HG03457 (cell line): ENCODE data around the gene PIANP.
A peak's percentile ranks its signal among the peaks of the same experiment; 100 is the strongest.

ENCODE experiments used
- ATAC-seq: cut with Tn5 transposase; IDR thresholded peaks from one replicate; pipeline ENCODE4 v1.9.1; 2021; ENCODE audit warnings: moderate number of reproducible peaks; ENCODE audit not compliant: unreplicated experiment

Gene PIANP

DNA sequence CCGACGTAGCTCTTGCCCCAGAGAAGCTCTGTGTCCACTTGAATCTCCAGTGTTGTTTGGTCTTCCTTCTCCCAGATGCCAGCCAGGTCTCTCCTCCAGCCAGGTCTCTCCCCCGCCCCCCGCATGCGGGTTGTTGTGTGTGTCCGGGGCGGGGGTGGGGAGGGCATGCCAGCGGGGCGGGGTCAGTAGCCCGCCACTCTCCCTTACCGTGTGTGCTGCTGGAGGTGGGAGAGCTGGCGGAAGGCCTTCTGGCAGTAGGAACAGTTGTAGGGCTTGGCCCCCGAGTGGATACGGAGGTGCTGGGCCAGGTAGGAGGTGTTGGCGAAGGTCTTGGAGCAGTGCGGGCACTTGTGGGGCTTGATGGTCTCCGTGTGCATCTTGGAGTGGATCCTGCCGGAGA lies 28.5 kb downstream of the PIANP start:
- ATAC-seq = no peak

DNA sequence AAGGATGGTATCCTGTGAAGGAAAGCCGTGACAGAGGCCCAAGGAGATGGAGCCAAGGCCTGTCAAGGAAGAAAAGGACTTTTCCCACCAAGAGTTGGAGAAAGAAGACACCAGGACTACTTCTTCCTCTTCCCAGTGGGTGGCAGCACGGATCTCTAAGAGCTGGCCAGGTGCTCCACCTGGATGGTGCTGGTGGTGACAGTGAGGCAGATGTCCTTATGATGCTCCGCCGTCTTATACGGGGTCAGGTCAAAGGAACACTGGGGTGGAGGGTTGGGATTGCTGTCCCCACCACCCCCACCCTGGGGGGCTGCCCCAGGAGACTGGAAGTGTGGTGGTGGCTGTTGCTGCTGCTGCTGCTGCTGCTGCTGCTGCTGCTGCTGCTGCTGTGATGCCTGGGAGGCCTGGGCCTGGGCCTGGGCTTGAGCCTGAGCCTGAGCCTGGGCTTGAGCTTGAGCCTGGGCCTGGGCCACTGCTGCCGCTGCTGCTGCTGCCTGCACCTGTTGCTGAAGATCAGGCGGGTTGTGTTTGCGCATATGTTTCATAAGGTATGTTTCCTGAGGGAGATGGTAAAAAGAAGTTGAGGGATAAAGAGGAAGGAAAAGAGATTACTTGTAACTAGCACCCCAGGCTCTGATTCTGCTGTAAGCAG lies 32.9 kb downstream of the PIANP start:
- no peak for ATAC-seq

DNA sequence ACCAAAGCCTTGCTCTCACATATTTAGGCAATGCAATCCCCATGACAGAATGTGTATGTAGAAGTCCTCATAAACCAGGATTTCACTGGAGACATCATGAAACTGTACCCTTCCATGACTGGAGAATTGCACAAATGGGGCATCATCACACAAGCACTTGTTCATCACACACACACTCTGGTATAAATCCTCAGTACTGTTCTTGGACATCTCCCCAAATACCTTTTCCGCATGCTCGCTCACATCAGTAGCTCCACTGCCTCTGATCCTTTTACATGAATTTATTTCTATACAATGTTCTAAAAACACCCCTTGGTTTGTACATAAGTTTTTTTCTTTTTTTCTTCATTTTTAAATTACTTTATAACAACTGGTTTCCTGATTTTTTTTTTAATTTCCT lies 34.4 kb downstream of the PIANP start:
- no peak for ATAC-seq

- no peak for ATAC-seq
Measured at GRCh38 chr12:6664902-6665301, 35.7 kb downstream of the PIANP start.

DNA sequence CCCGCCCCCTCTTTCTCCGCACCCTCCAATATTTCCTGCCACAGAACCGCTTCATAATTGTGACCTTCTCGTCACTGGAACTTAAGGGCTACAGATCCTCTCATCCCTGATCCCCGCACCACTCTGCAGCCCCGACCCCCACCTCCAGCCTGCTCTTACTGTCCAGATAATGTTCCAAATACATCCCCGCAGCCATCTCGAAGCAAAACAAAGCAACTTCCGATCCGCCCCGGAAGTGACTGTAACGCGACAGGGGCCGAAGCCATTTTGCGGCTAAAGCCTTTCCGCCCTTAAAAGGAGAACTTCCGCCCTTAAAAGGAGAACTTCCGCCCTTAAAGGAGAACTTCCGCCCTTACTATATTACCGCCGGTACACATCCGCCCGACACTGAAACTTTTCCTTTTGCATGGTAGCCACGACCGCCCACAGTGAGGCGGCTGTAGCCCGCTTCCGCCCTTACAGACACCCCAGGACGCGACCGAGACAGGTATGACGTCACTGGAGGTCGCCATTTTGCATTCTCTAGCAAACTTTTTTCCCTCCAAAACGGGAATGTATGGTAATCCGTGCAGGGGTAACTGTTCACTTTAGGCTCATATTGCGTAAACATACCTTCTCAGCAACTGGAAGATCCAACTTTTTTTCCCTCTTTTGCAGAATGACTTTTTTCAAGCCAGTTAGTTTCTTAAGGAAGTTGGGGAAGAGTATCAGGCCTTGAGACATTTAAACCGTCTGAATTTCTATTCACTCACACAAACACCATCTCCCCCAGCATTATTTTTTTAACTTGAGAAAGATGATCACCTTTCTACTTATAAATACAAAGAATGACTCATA lies 37.5 kb downstream of the PIANP start, which contains the start of gene ING4:
Gene ING4 (minus strand): TSS at position 214 of the 837 bp plus-strand sequence. CDS start 18 bp downstream, at position 196.
- ATAC-seq = peak; percentile 83

DNA sequence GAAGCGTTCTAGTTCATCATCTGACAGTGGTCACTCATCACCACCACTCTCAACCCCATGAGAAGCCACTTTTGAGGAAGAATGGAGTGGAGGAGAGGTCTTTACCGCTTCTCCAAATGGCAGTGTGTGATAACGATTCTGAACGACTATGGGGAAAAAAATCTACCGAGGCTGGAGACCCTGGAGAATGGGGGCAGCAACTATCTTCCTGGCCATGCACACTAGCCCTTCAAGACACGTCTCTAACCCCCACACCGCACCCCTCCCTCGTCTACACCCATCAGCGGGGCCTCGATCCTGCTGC lies 38.1 kb downstream of the PIANP start:
- peak; percentile 11 for ATAC-seq

DNA sequence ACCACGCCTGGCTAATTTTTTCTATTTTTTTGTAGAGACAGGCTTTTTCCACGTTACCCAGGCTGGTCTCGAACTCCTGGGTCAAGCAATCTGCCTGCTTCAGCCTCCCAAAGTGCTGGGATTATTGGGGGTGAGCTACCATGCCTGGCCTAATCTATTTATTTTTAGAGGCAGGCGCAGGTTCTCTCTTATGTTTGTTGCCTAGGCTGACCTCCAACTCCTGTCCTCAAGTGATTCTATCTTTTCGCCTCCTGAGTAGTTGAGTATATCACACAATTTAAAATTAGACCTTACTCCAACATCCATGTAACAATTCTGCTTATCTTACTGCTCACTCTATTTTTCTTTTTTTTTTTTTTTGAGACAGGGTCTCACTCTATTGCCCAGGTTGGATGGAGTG lies 46.6 kb downstream of the PIANP start:
- ATAC-seq = no peak

DNA sequence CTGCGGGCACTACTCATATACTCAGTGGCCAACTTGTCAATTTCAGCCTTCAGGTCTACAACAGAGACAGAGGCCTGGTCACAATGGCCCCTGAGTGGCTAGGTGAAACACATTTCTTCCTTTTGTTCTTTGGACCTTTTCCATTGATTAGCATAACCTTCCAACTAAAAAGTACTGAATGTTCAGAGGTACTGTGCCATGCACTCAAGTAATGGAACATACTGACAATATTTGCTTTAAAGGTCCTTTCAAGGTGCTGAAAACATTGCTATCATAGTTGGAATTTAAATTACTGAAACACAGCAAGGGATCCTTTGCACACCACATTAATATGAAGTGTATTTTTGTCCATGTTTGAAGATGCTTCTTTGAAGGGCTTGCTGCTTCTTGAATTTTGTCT lies 47.3 kb downstream of the PIANP start:
- no peak for ATAC-seq

DNA sequence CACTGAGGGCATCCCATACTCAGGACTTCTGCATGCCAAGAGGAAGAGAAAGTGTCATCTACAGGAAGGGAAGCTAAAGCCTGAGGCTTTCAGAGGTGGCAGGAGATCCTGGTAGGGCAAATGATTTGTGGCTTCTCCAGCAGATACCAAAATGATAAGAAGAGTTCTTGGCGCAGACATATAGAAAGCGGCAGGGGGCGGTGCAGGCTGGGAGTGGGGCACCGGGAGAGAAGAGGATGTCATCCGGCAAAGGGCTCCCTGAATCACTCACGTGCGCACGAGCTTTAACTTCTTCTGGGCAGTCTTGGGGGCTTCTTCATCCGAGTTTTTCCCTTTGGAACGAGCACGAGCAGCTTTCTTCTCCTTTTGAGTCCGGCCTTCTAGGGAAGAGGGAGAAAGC lies 48.2 kb downstream of the PIANP start:
- no peak for ATAC-seq

GRCh38 chr12:6650832-6651231 lies 49.8 kb downstream of the PIANP start:
- no peak for ATAC-seq

GRCh38 chr12:6647083-6647604 lies 53.5 kb downstream of the PIANP start, which contains the start of gene ACRBP:
Gene ACRBP (minus strand): TSS chr12:6647432. CDS start chr12:6647366, 66 bp downstream.
- ATAC-seq = no peak

DNA sequence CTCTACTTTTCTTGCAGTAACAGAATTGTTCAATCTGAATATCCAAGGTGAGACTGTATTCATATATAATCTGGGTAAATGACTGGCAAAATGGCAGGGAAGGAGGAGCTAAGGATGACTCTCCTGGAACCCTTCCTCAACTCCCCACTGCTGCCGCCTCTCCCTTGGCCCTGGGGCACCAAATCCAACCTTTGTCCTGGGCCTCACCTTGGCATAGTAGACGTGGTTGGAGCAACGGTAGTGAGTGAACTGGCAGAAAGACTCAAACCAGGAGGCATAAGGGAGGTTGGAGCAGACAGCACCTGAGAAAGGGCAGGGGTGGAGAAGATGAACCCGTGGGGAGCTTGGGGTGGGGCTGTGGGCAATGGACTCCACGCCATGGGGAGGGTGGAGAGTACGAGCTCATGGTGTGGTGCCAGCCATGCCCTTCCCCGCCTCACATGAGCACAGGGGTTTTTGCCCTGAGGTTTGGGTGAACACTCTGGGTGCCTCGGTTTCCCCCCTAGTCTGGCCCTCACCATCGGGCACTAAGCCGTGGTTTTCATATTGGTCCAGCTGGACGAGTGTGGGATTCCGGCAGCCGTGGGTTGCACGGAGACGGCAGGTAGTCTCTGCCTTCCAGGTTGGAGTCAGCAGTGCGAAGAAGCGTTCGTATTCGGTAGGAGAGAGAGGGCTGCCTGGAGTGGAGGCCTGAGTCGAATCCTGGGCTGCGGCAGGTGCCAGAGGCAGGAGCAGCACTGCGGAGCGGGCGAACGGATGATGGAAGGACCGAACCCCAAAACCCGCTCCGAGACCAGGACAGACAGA lies 54.1 kb downstream of the PIANP start:
- ATAC-seq = no peak

- no peak for ATAC-seq
Measured at GRCh38 chr12:6644903-6645302, 55.7 kb downstream of the PIANP start.

- ATAC-seq = no peak
Measured at GRCh38 chr12:6644257-6644596, 56.4 kb downstream of the PIANP start.
